ENCODE measurements around the gene KCTD18.

DNA sequence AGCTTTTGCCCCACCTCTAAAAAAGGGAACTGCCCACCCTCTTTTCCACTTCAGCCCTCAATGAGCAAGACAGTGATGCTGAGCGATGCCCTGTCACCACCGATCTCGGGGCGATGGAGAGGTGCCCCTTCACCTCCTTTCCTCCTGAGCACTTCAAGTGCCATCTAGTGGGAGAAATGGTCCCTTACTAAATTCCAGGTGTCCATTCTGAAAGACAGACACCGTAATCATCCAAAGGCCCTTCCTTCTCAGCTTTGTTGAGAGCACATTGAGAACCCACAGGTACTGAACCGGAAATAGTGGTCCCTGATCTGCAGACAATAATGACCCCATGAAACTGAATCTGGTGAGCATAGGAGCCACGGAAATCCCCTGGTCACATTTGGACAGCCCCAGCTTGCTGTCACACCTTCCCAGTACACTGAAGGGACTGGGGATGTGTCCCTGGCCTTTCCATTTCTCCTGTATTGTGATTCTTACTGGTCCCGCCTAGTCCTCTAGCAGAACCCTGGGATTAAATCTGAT, 38.5 kb downstream of the KCTD18 start:
- TF ChIP-seq RAD21 (IDR thresholded peaks at IDR 0.05; ENCODE audit: low read depth): peak; percentile 66
- TF ChIP-seq FOXM1 (IDR thresholded peaks at IDR 0.05; ENCODE audit: borderline replicate concordance, low read depth): no peak
- TF ChIP-seq, protein P1, sequence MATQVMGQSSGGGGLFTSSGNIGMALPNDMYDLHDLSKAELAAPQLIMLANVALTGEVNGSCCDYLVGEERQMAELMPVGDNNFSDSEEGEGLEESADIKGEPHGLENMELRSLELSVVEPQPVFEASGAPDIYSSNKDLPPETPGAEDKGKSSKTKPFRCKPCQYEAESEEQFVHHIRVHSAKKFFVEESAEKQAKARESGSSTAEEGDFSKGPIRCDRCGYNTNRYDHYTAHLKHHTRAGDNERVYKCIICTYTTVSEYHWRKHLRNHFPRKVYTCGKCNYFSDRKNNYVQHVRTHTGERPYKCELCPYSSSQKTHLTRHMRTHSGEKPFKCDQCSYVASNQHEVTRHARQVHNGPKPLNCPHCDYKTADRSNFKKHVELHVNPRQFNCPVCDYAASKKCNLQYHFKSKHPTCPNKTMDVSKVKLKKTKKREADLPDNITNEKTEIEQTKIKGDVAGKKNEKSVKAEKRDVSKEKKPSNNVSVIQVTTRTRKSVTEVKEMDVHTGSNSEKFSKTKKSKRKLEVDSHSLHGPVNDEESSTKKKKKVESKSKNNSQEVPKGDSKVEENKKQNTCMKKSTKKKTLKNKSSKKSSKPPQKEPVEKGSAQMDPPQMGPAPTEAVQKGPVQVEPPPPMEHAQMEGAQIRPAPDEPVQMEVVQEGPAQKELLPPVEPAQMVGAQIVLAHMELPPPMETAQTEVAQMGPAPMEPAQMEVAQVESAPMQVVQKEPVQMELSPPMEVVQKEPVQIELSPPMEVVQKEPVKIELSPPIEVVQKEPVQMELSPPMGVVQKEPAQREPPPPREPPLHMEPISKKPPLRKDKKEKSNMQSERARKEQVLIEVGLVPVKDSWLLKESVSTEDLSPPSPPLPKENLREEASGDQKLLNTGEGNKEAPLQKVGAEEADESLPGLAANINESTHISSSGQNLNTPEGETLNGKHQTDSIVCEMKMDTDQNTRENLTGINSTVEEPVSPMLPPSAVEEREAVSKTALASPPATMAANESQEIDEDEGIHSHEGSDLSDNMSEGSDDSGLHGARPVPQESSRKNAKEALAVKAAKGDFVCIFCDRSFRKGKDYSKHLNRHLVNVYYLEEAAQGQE (IDR thresholded peaks at IDR 0.05; ENCODE audit: low read depth): no peak

Data from Ishikawa (cell line).